NCI-H524 (cell line): Measurements from ENCODE around the gene FMN1.

ENCODE experiments used
- DNase-seq, 2 experiments: peaks; one replicate each; lab custom pipeline; 2025; lab: John Stamatoyannopoulos, UW

FMN1 gene

GRCh38 chr15:33201491-33202231 is 7.1 kb upstream of the FMN1 start:
- DNase-seq: peak in 1 of 2 experiments; percentile 35

DNA sequence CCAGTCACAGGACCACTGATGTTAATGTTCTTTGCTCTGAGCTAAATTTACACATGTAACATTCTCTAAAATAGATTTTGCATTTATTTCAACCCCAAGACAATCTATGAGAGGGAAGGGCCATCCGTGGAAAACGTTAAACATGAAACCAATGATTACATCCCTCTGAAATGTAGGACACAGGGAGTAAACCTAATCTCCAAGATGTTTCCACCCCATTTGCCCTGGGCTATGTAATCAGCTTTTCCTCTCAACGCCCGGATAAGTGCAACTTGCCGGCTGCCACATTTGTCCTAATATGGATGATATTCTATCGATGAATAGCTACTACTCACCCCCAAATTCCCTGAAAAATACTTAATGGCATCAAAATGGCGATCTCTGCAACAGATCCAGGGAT is 6.4 kb upstream of the FMN1 start:
- DNase-seq: peak in 1 of 2 experiments; percentile 68

DNA sequence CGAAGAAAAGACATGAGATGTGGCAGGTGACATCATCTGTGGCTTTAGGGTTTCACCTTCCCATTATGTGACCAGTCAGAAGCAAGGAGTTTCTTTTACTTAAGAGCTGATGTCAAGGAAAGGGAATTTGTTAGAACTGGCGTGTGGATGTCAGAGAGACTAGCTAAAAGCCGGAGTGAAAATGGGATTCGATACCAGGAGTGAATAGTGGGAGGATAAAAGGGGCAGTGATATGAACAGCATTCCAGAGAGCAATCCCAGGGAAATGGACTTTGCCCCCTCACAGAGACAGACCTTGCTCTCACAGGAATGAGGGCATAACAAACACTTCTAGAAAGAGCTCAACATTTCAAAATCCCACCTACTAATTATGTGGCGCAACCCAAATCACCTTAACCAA is 5.9 kb upstream of the FMN1 start:
- DNase-seq: no peak

GRCh38 chr15:33198541-33198940 is 4.0 kb upstream of the FMN1 start:
- DNase-seq: no peak

GRCh38 chr15:33197636-33198035 is 3.1 kb upstream of the FMN1 start:
- DNase-seq: no peak

GRCh38 chr15:33194237-33194636 is 277 bp downstream of the FMN1 start:
- DNase-seq: peak; percentile 55 to 61

- peak in 1 of 2 experiments; percentile 58 for DNase-seq
Measured at GRCh38 chr15:33191591-33191990, 2.9 kb downstream of the FMN1 start.

DNA sequence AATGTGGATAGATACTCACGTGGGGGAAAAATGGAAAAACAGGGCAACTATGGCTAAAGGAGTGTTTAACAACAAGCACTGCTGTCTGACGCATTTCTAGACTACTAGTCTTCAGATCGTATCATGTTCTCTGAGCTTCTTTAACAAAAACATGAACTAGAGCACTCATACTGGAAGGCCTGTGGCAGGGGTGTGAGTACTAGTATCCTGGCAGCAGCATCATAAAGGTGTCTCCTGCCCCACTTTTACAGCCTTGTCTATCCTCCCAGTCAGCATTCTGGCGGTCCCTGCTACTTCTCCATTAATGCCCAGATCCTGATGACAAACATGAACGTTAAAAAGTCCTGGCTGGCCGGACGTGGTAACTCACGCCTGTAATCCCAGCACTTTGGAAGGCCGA is 4.0 kb downstream of the FMN1 start:
- no peak for DNase-seq

GRCh38 chr15:33188641-33189257 is 5.8 kb downstream of the FMN1 start:
- no peak for DNase-seq

GRCh38 chr15:33188159-33188558 is 6.4 kb downstream of the FMN1 start:
- DNase-seq: no peak

DNA sequence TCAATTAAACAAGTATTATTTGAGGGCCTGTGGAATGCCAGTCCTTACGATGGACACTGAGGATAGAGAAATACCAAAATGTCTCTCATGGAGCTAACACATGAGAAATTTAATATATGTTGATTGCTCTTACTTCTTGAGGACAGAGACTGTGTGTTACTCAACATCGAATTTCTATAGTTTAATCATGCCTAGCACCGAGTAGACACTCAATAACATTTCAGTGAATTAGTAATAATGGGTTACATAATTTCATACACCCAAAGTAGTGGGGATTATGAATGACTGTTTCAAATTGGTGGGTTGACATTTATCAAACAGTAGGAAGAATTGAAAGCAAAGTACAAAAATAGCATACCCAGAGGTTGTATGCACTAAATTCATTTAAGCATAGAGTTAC is 11.2 kb downstream of the FMN1 start:
- DNase-seq: no peak

DNA sequence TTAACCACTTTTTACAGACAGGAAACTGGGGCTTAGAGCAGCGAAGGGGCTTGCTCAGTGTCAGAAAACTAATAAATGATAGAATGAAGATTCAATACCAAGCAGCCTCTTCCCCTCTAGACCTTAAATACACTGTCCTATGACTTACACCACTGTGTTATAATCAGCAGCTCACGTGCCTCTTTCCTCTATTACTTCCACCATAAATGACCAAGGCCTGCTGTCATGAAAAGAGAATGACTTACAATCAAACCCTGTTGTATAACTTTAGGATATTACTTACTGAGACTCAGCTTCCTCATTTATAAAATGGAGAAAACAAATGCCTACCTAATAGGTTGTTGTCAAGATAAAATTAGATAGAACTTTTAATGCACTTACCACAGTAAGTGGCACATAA is 11.6 kb downstream of the FMN1 start:
- no peak for DNase-seq

DNA sequence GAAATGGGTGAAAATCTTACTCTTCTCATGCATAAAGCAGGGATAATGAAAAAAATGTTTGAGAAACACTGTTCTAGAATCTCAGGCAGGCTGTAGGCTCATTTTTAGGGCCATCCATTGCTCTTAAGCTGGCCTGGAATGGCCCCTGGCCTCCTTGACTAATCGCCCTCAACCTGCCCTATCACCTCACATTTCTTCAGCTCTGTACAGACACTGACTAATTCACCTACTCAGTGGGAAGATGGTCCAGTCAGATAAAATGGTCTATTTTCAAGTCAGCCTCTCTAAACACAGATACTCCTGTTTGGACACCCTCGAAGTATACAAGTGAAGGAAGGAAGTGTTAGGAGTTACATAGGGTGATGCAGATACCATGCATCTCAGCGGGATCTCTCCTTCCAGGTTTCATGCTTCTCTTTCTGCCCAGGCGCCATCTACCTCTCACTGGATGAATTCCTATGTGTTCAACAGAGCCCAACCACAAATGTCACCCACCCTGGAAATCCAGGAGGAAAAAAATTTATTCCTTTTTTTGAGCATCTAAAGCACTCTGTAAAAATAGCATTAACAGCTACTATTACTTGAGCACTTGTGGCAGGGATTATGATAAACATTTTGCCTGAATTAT is 12.1 kb downstream of the FMN1 start:
- no peak for DNase-seq

- no peak for DNase-seq
Measured at GRCh38 chr15:33179874-33180273, 14.6 kb downstream of the FMN1 start.

DNA sequence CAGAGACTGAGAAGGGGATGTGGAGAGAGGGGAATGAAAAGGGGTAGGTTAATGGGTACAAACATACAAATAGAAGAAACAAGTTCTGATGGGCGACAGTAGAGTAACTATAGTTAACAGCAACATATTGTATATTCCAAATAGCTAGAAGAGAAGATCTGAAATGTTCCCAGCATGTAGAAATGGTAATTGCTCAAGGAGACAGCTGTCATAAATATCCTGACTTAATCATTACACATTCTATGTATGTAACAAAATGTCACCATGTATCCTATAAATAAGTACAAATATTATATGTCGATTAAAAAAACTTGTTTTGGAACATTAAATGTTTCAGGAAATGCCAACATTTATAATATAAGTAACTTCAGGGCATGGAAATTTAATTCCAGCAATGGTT is 23.3 kb downstream of the FMN1 start:
- no peak for DNase-seq

- no peak for DNase-seq
Measured at GRCh38 chr15:33169625-33170024, 24.9 kb downstream of the FMN1 start.

- DNase-seq: no peak
Measured at GRCh38 chr15:33168444-33168843, 26.1 kb downstream of the FMN1 start.

DNA sequence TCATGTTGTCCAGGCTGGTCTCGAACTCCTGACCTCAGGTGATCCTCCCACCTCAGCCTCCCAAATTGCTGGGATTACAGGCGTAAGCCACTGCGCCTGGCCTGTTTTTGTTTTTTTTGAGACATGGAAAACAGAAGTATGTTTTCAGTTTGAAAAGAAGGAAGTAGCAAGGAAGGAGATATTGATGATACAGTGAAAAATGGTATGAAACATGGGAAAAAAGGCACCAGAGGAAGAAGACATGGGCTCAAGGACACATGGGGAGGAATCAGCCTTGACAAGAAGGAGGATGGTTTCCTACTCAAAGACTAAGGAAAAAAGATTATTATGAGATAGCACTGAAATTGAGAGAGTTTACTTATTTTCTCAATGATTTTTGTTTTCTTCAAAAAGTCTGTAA is 30.7 kb downstream of the FMN1 start:
- DNase-seq: no peak

- peak; percentile 6 to 71 for DNase-seq
Measured at GRCh38 chr15:33161209-33161608, 33.3 kb downstream of the FMN1 start.

DNA sequence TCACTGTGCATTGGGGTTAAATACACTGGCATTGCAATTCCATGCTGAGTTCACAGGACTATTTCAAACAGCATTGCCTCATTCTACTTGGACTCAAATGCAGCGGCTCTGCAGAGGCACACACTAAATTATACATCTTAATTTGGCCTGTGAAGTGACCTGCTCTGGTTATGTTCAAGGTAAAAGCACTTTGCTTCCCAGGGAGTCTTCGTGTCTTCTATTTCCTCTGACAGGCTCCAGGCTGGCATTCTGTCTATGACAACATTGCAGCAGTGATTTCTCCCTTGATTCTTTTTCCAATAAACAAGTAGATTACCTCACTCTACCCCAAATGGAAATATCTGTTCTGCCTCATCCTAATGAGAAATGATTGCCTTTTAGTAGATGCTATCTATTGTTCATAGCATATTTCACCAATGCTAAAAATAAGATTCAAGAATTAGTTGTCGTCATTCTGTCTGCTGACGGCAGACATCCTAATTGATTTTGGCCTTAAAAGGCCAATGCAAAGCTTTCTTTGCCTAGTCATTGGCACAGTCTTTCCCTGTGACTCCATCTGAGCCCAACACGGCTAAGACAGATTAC is 33.8 kb downstream of the FMN1 start:
- DNase-seq: no peak

GRCh38 chr15:33159726-33160453 is 34.6 kb downstream of the FMN1 start:
- no peak for DNase-seq

- no peak for DNase-seq
Measured at GRCh38 chr15:33158366-33158765, 36.1 kb downstream of the FMN1 start.
